Lung (tissue), 12 donors: ENCODE measurements around the gene CHST1. TPM values are rescaled to one million over a fixed set of nuclear protein-coding genes. Genes with fewer than 3 reads are reported as not detected.

Source experiments
- ATAC-seq: fragments of 200-7000 bp; cut with Tn5 transposase; one replicate; pipeline ENCODE4 v1.9.1; 2020; ENCODE audit warnings: moderate number of reproducible peaks; ENCODE audit not compliant: insufficient read depth, low FRiP score
- DNase-seq, 3 donors: peaks; one replicate each; pipeline ENCODE4 v3.0.0-alpha.2; 2013 to 2017
- H3K27ac ChIP-seq, 2 donors: one replicate each; pipeline ENCODE4 v1.5.1; 2013; ENCODE audit warnings: mild to moderate bottlenecking in 2 of 2, moderate library complexity in 2 of 2, control low read depth in 1 of 2, inconsistent platforms in 1 of 2, low read depth in 1 of 2, low read length in 1 of 2
- H3K27me3 ChIP-seq, 3 donors: one replicate each; pipeline ENCODE4 v1.5.1; 2013; ENCODE audit warnings: low read length in 2 of 3; ENCODE audit not compliant: control insufficient read depth in 3 of 3, insufficient read depth in 3 of 3
- H3K36me3 ChIP-seq, 4 donors: one replicate each; pipeline ENCODE4 v1.5.1; 2013; ENCODE audit warnings: low read length in 4 of 4, mild to moderate bottlenecking in 1 of 4, moderate library complexity in 1 of 4; ENCODE audit not compliant: control insufficient read depth in 4 of 4, insufficient read depth in 4 of 4
- H3K4me1 ChIP-seq, 5 donors: one replicate each; pipeline ENCODE4 v1.5.1; 2013; ENCODE audit warnings: low read length in 5 of 5, mild to moderate bottlenecking in 2 of 5, moderate library complexity in 1 of 5; ENCODE audit not compliant: control insufficient read depth in 5 of 5, insufficient read depth in 5 of 5
- H3K4me3 ChIP-seq: one replicate; pipeline ENCODE4 v1.5.1; 2013; ENCODE audit warnings: mild to moderate bottlenecking, control low read depth, moderate library complexity
- H3K9ac ChIP-seq, 2 donors: one replicate each; pipeline ENCODE4 v1.5.1; 2013; ENCODE audit warnings: low read length in 2 of 2, control low read depth in 1 of 2; ENCODE audit not compliant: insufficient read depth in 1 of 2
- H3K9me3 ChIP-seq, 4 donors: one replicate each; pipeline ENCODE4 v1.5.1; 2013; ENCODE audit warnings: low read length in 3 of 4, mild to moderate bottlenecking in 1 of 4, moderate library complexity in 1 of 4; ENCODE audit not compliant: control insufficient read depth in 4 of 4, insufficient read depth in 3 of 4
- CTCF ChIP-seq: IDR thresholded peaks from 2 replicates; pipeline ENCODE4 v1.5.1; 2012; ENCODE audit warnings: mild to moderate bottlenecking; ENCODE audit errors: control extremely low read depth, extremely low read depth
- WGBS, 2 donors: extraction: QIAGEN DNeasy Blood & Tissue Kit; methylation state at CpG; one replicate each; pipeline ENCODE4 v1.1.7; 2013; 5-methylcytosine and 5-hydroxymethylcytosine counted together
- polyA plus RNA-seq, 2 donors: library from polyadenylated mRNA; stranded (reverse); fragments of 200-250 nt; gene quantifications; one replicate each; pipeline ENCODE4 v1.2.1, GENCODE V29; 2013
- total RNA-seq, 2 donors: library from RNA; depleted of rRNA in 1 of 2; stranded (reverse); fragments of >200 nt in 1 of 2; gene quantifications; one replicate each; pipeline ENCODE4 v1.2.1, GENCODE V29; 2014 to 2021
- donor health status: control.
- donor health status: control.
- donor health status: Bipolar disorder and iron deficiency.
- donor health status: healthy.
- donor health status: DM: yes; HTN: yes; CAD: no.

The CHST1 gene
- total and polyA plus RNA-seq, 4 donors = 1.7 to 2.4 (median 1.9) TPM

GRCh38 chr11:45641961-45642360 lies 23.5 kb downstream of the CHST1 start:
- peaks cover 0 to 2% (median 0%) of the 10 kb centered on the region in 3 donors for H3K27me3 ChIP-seq
- H3K9me3 ChIP-seq = peaks cover 0 to 4% (median 0%) of the 10 kb centered on the region in 4 donors
- no peak for ATAC-seq
- TF ChIP-seq CTCF = no peak
- H3K27ac ChIP-seq = no peak overlapping the region
- H3K36me3 ChIP-seq = no peaks in the 10 kb centered on the region
- no peak overlapping the region for H3K9ac ChIP-seq
- WGBS, 2 donors = 22 to 48% methylated on average over 2 of the region's 2 CpGs
- H3K4me1 ChIP-seq = peaks cover 0 to 2% (median 0%) of the 10 kb centered on the region in 5 donors
- no peak overlapping the region for H3K4me3 ChIP-seq
- no peak for DNase-seq

- H3K4me3 ChIP-seq = no peak overlapping the region
- H3K9me3 ChIP-seq = peaks cover 0 to 4% (median 0%) of the 10 kb centered on the region in 4 donors
- DNase-seq = no peak
- H3K36me3 ChIP-seq = no peaks in the 10 kb centered on the region
- TF ChIP-seq CTCF = no peak
- H3K9ac ChIP-seq = no peak overlapping the region
- H3K4me1 ChIP-seq = no peaks in the 10 kb centered on the region
- no peaks in the 10 kb centered on the region for H3K27me3 ChIP-seq
- no peak for ATAC-seq
- no peak overlapping the region for H3K27ac ChIP-seq
- WGBS, 2 donors = 76 to 82% methylated on average over 2 of the region's 2 CpGs
Measured at GRCh38 chr11:45638051-45638450, 27.4 kb downstream of the CHST1 start.

DNA sequence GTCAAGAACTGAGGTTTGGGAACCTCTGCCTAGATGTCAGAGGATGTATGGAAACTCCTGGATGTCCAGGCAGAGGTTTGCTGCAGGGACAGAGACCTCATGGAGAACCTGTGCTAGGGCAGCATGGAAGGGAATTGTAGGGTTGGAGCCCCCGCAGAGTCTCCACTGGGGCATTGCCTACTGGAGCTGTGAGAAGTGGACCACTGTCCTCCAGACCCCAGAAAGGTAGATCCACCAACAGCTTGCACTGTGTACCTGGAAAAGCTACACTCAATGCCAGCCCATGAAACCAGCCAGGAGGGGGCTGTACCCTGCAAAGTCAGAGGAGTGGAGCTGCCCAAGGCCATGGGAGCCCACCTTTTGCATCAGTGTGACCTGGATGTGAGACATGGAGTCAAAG lies 29.5 kb downstream of the CHST1 start:
- no peak for ATAC-seq
- Histone ChIP-seq H3K36me3 (no peaks in the 10 kb centered on the region), H3K9ac (no peak overlapping the region), H3K4me3 (no peak overlapping the region), H3K27me3 (no peaks in the 10 kb centered on the region), H3K4me1 (no peaks in the 10 kb centered on the region), H3K9me3 (peaks cover 0 to 4% (median 0%) of the 10 kb centered on the region in 4 donors), H3K27ac (no peak overlapping the region)
- TF ChIP-seq CTCF = no peak
- WGBS, 2 donors = 93 to 100% methylated on average over 1 of the region's 1 CpG
- no peak for DNase-seq

GRCh38 chr11:45625611-45626010 lies 39.8 kb downstream of the CHST1 start:
- no peak for TF ChIP-seq CTCF
- H3K4me3 ChIP-seq = no peak overlapping the region
- 89 to 90% methylated on average over 6 of the region's 6 CpGs for WGBS, 2 donors
- DNase-seq = no peak
- no peaks in the 10 kb centered on the region for H3K27me3 ChIP-seq
- H3K9me3 ChIP-seq = peaks cover 0 to 20% (median 2%) of the 10 kb centered on the region in 4 donors
- no peak overlapping the region for H3K27ac ChIP-seq
- H3K9ac ChIP-seq = no peak overlapping the region
- no peaks in the 10 kb centered on the region for H3K4me1 ChIP-seq
- no peaks in the 10 kb centered on the region for H3K36me3 ChIP-seq
- no peak for ATAC-seq
